GM18508 (cell line): ENCODE data around the gene UBC.
"Not testable (repeated sequence)": the region's sequence is repeated elsewhere in the genome, so short reads cannot be mapped to it uniquely, and the experiment has no call there.

Source experiments
- ATAC-seq: cut with Tn5 transposase; IDR thresholded peaks from one replicate; pipeline ENCODE4 v1.9.1; 2021; ENCODE audit warnings: moderate number of reproducible peaks; ENCODE audit not compliant: insufficient read depth, unreplicated experiment

The UBC gene

DNA sequence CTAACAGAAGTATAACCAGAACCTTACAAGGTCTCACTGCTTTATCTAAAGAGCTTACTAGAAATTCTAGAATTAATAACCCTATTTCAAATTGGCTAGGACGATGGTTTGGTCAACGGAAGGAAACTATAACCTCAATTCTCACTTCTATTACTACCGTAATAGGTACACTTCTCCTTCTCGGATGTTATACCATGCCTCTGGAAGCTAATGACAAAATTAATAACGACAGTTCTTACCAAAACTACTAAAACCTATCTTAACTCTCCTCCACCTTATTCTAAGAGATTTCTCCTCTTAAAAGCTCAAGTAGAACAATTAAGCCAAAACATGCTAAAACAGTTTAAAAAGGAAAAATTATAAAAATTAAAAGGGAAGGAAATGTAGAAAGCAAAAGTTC lies 23.7 kb upstream of the UBC start:
- no peak for ATAC-seq

DNA sequence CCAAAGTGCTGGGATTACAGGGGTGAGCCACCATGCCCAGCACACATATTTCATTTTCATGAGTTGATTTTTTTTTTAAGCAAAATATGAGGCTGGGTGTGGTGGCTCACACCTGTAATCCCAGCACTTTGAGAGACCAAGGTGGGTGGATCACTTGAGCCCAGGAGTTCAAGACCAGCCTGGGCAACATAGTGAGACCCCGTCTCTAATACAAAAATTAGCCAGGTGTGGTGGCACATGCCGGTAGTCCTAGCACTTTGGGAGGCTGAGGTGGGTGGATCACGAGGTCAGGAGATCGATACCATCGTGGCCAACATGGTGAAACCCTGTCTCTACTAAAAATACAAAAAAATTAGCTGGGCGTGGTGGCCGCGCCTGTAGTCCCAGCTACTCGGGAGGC lies 17.1 kb upstream of the UBC start:
- not testable (repeated sequence) for ATAC-seq

DNA sequence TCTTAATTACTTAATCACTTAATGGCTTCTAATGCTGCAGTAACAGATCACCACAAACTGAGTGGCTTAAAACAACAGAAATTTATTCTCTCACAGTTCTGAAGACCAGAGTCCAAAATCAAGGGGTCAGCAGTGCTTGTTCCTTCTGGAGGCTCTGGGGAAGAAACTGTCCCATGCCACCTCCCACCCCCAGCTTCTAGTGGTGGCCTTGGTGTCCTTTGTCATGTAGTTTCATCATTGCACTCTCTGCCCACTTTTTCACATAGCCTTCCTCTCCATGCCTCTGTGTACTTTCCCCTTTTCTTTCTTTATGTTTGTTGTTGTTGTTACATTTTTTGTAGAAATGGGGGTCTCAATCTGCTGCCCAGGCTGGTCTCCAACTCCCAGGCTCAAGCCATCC lies 16.1 kb upstream of the UBC start:
- no peak for ATAC-seq

DNA sequence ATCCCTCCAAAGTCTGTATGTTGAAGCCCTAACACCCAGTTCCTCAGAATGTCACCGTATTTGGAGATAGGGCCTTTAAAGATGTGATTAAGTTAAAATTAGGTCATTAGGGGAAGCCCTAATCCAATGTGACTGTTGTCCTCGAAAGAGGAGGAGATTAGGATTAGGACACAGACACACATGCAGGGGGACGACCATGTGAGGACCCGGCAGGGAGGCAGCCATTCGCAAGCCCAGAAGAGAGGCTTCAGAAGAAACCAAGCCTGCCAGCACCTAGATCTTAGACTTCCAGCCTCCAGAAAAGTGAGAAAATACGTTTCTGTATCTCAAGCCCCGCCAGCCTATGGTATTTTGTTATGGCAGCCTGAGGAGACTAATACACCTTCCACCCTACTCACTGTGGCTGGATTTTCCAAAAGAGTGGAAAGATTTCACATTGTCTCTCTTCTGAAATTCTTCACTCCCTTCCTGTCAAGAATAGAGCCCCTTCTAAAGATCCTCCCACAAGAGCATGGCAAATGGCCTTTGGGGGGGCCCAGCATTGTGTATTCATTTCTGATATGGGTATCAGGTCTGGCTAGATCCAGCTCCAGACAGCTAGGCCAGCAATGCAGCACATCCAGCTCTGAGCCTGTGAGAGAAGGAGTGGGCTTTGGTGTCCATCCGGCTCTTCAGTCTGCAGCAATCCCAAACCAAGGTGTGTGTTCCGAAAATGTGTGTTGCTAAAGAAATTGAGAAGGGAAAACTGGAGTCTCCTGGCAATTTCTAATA lies 15.4 kb upstream of the UBC start:
- no peak for ATAC-seq

DNA sequence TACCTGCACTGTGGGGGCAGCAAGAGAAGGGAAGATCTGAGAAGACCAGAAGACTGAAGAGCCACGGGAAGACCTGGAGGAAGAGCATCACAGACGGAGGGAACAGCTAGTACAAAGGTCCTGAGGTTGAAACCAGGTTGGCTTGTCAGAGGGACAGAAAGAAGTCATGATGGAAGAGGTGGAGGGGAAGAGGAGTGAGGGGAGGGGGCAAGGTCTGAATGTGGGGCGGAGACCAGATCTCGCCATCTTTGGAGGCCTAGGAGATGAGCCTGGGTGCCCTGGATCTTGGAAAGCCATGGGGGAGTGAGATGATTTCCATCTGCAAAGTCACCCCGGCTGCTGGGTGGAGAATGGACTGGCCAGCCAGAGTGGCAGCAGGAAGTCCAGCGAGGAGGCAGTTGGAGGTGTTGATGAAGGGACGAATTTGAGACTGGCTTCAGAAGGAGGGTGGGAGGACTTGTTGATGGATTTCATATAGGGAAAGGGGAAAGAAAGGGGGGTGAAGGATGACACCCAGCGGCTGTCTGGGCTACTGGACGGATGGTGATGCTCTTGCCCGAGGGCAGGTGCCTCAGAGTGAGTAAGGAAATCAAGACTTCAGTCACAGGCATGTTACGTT lies 14.6 kb upstream of the UBC start:
- ATAC-seq = no peak

DNA sequence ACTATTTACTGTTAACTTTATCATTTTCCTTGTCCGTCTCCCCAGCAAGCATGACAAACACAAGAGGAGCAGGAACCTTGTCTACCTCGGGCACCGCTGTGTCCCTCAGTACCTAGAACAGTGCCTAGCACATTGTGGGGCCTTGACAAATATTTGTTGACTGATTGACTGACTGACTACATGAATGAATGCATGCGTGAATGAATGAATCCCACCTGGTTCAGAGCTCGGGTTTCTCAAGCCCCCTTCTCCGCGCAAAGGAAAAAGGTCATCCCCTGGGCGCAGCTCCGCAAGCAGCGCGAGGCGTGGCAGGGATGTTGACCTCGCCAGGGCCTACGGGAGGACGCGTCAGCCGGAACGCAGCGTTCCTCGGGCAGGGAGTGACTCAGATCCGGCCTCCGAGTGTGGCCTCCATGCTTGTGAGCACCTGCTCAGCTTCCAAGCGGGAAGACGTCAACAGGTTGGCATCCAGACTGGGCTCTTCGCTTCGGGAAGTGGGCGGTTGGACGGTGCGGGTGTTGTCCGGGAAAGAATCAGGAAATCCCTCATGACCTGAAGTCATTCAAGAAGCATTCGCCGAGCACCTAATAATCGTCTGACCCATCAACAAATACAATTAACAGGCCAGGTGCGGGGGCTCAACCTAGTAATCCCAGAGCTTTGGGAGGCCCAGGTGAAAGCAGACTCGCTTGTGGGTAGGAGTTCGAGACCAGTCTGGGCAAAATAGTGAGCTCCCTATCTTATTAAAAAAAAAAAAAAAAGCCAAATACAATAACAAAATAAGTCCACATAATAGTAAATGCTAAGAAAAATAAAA lies 13.9 kb upstream of the UBC start:
- ATAC-seq = peak; percentile 22

DNA sequence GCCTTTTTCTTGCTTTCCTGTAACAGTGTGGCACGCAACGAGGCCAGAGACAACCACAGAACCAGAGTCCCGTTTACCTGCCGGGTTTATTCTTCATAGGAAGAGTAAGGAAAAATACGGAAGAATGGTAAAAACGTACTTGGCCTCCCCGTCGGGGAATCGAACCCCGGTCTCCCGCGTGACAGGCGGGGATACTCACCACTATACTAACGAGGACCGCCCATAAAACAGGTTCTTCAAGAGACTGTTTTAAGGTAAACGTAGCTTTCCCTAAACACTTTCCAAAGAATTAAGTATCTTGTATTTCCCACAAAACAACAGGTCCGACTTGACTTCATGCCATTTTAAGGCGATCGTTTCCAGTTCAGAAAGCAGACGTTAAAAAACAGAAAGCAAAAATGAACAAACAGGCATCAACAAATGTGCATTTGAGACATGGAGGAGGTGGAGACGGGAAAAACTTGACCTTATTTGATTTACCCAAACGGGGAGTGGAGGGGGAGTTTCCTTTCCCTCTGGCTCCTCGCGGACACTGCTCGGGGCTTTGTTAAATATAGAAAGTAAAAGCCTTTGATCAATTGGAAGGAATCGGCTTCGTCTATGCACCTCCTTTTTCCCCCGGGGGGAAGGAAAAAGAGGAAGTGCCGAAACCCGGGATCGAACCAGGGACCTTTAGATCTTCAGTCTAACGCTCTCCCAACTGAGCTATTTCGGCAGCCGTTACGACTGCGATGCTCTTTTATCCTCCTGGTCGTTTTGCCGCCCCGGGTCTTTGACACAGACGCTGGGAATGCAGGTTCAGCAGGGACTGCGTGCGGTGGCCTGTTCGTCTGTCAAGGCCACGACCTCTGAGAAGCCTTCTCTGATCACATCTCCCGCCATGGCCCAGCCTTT lies 13.0 kb upstream of the UBC start:
- peak; percentile 42 for ATAC-seq

DNA sequence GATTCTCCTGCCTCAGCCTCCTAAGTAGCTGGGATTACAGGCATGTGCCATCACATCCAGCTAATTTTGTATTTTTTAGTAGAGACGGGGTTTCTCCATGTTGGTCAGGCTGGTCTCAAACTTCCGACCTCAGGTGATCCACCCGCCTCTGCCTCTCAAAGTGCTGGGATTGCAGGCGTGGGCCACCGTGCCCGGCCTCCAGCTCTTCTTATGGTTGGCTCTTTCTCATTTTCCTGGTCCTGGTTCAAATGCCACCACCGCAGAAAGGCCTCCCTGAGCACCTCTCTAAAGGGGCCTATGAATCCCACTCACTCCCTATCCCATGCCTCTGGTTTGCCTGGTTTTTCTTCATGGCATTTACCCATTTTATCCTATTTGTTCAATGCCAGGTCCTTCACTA lies 11.3 kb upstream of the UBC start:
- ATAC-seq = not testable (repeated sequence)

DNA sequence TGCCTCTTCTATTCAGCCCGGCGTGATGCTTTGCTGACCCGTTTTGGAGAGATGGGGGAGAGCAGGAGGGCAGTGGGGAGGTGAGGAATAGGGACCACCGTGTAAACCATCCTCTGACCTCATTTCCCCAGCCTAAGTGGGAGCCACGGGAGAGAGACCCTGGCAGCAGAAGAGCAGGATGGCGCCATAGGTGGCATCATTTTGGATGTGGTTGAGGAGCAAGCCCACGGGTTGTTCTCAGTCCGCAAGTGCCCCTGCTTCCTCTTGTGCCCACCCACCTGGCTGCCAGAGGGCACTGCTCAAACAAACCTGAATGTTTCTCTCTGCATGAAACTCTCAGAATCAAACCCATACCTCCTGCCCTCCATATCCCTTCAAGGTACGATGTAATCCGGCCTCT lies 10.7 kb upstream of the UBC start:
- ATAC-seq = no peak

DNA sequence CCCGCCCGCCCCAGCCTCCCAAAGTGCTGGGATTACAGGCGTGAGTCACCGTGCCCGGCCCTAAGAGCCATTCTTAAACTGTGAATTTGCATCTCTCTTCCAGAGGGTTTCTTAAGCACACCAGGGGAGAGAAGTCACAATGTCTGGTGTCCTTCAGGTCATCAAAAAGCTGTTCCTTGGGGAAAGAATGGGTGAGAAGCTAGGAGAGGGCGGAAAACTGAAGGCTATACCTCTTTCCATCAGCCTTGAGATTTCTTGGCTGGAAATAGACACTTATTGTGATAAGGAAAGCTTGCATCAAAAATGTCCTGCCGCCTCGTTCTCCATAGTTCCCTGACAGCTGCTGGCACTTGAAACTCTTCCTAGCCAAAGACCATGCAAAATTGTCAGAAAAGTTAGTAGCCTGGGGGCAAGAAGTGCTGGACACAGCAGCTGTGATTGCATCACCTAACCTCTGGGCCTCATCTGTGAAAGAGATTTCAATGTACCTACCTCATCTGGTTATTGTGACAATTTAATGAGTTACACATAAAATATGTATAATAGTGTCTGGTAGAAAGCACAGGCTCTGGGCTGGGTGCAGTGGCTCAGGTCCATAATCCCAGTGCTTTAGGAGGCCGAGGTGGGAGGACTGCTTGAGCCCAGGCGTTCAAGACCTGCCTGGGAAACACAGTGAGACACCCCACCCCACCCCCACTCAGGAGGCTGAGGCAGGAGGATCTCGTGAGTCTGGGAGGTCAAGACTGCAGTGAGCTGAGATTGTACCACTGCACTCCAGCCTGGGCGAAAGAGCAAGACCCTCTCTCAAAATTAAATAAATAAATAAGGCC lies 9.7 kb upstream of the UBC start:
- ATAC-seq = no peak

DNA sequence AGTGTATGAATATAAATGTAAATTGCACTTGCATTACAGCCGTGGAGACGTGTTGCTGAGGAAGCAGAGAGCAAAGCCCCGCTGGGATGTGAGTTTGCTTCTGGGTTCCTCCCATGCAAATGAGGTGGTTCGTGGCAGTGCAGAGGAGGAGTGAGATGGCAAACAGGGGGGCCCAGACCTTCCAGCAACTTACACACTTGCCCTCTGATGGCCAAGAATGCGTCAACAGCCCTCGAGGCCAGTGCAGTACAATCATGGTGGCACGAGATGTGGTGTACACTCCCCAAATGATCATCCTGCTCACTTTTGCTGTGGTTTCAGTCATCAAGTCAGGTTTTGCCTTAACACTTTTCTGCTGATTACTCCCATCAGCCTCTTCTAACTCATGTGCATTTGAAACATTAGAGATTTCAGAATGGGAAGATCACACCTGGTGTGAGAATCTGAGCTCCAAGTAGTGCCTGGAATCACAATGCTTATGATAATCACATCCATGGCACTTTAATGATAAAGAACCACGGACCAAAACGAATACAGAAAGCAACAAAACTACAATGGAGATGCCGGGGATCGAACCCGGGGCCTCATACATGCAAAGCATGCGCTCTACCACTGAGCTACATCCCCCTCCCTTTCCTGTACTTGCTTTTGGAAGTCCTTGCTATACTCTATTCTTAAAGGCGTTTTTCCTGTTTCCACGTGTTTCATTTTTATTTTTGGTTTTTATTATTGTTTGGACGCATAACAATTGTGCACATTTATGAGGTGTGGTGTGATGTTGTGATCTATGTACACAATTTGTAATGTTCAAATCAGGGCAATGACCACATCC lies 7.0 kb upstream of the UBC start:
- ATAC-seq = peak; percentile 29

DNA sequence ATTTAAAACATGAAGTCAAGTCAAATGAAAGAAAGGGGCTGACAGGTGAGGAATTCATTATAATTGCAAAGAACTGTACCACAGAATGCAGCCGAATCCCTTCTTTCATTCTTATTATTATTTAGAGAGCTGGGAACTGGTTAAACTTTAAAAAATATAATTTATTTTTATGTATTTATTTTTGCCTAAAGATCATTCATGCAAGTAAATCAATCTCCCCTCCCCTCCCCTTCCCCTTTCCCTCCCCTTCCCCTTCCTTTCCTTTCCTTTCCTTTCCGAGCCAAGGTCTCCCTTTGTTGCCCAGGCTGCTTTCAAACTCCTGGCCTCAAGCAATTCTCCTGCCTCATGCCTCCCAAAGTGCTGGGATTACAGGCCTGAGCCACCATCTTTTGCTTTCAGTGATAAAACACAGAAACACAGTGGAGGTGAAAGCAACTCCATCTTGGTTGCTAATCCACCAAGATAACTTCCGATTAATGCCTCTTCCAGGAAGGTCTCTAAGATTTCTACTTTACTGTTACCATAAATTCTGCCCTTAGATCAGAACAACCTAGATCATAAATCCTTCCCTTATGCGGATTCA lies 6.0 kb upstream of the UBC start:
- ATAC-seq = no peak

DNA sequence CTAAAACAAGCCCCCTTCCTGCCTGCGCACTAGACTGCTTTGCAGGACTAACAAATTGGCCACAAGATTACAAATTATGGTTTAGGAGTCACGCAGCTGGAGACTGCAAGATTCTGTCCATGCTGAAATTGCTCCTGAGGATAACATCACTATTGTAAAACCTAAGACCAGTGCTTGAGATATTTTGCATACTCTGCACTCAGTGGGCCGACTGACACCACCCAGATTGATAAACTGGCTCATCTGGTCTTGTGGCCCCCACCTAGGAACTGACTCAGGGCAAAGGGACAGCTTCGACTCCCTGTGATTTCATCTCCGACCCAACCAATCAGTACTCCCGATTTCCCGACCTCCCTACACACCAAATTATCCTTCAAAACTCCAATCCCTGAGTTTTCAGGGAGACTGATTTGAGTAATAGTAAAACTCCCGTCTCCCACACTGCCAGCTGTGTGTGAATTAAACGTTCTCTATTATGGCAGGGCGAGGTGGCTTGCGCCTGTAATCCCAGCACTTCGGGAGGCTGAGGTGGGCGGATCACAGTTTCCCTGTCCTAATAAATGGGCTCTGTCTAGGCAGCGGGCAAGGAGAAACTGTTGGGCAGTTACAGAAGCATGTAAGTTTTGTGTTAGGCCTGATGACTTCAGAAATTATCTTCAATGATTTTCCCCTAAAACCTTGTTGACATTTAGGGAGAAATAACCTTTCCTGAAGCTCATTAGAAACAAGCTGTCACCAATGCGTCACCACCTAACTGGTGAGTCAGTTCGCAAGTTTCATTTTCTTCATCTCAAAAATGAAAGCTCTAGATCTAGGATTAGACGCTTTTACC lies 5.3 kb upstream of the UBC start:
- no peak for ATAC-seq

DNA sequence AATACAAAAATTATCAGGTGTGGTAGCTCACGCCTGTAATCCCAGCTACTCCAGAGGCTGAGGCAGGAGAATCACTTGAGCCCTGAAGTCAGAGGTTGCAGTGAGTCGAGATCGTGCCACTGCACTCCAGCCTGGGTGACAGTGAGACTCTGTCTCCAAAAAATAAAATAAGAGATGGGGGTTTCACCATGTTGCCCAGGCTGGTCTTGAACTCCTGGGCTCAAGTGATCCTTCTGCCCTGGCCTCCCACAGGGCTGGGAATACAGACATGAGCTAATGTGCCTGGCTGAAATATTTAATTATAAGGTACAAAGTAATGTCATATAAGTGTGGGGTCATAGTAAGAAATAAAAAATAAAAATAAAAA lies 4.2 kb upstream of the UBC start:
- ATAC-seq = not testable (repeated sequence)

DNA sequence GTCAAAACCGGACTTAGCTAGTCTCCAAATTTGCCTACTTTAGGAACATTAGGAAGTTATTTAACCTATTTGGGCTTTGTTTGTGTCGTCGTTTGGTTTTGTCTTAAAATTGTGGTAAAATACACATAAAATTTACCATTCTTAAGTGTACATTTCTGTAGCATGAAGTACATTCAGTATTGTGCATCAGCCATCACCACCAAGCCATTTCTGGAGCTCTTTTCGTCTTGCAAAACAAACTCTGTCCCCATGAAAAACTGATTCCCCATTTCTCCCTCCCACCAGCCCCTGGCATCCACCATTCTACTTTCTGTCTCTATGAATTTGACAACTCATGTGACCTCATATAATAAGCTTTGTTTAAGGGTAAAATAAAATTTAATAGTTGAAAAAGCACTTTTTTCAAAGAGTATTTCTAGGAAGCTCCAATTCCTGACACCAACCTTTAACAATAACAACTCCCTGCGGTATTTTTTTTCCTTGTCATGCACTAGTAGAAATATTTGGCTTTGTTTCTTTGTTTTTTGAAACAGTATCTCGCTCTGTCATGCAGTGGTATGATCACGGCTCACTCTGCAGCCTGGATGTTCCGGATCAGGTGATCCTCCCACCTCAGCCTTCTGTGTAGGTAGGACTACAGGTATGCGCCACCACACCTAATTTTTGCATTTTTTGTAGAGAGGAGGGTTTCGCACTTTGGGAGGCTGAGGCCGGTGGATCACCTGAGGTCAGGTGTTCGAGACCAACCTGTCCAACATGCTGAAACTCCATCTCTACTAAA lies 3.6 kb upstream of the UBC start:
- ATAC-seq = no peak

DNA sequence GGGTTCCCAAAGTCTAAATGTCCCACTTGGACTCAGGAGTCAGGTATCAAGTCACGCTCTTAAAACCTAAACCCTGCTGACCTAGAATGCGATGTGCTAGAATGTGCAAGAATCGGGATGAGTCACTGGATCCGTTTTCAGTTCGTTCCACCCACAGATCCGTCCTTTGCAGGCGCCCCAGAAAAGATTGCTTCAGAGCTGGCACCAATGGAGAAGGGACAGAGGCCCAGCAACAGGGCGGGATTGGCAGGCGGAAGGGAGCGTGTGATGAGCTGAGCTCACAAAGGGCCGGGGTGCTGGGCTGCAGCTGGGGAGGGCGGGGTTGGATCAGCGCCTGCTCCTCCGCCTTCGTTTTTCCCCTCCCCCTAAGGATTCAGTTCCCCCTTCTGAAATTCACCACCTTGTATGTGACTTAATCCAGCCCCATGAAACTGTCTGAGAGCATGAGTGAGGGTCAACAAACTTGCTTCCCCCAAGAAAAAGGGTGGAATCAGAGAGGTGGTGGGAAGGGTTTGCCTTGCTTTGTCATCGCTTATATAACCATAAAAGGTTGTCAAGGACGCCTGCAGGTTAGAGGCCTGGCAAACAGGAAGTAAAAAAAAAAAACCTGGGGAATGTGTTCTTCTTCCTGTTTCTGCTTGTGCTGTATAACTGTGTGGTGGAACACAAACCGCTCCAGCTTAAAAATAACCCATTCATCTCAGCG lies 2.8 kb upstream of the UBC start:
- ATAC-seq = peak; percentile 35
